ENCODE results near the gene MOB3B.
A peak's percentile ranks its signal among the peaks of the same experiment; 100 is the strongest.
"Not testable (repeated sequence)": the region's sequence is repeated elsewhere in the genome, so short reads cannot be mapped to it uniquely, and the experiment has no call there.

The MOB3B gene

GRCh38 chr9:27514551-27514950 lies 15.1 kb downstream of the MOB3B start:
- peak; percentile 74 for DNase-seq

- DNase-seq = no peak
Observed at GRCh38 chr9:27511771-27512170, 17.8 kb downstream of the MOB3B start.

GRCh38 chr9:27510780-27511179 lies 18.8 kb downstream of the MOB3B start:
- no peak for DNase-seq

GRCh38 chr9:27506981-27507380 lies 22.6 kb downstream of the MOB3B start:
- DNase-seq = no peak

- DNase-seq = no peak
Observed at GRCh38 chr9:27505744-27506161, 23.9 kb downstream of the MOB3B start.

DNA sequence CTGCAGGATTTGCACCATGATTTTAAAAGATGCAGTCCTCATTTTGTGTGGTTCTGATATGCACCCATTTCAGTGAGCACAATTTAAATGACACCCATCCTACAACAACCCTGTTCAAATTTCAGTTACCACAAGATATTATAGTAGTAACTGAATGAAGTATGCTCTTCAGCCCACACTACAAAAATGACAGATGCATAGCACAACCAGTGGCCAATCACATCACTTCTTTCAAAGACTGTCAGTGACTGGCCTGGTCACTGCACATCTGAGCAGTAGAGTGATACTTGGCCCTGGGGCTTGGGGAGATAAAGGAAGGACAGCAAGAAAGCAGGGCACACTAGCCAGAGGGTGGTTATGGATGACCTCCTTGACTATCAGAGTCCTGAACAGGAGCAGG lies 25.4 kb downstream of the MOB3B start:
- DNase-seq = no peak

GRCh38 chr9:27503623-27504022 lies 26.0 kb downstream of the MOB3B start:
- no peak for DNase-seq

- DNase-seq = not testable (repeated sequence)
Observed at GRCh38 chr9:27500902-27501301, 28.7 kb downstream of the MOB3B start.

- DNase-seq = no peak
Observed at GRCh38 chr9:27499451-27499850, 30.2 kb downstream of the MOB3B start.

DNA sequence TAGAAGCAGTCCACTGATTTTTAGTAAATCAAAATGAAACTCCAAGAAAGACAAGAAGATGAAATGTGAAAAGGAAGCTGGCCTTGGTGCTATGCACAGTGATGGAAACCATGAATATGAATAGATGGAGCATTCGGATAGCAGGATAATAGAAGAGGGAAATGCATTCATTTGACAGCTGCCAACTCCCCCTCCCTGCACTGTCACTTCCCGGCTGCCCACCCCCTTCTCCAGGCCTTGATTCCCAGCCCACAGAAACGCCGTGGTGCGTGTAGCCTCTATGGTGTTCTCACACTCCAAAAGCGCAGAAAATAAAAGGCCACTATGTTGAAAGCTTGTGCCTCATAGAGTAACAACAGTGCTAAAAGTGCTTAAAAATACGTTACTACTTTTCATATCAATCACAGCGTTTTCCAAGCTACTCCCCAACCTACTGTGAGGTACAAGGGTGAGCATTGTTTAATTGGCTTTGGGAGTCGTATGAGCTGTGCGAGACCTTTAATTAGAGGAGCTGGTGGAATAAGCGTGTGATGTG lies 31.7 kb downstream of the MOB3B start:
- DNase-seq = no peak

DNA sequence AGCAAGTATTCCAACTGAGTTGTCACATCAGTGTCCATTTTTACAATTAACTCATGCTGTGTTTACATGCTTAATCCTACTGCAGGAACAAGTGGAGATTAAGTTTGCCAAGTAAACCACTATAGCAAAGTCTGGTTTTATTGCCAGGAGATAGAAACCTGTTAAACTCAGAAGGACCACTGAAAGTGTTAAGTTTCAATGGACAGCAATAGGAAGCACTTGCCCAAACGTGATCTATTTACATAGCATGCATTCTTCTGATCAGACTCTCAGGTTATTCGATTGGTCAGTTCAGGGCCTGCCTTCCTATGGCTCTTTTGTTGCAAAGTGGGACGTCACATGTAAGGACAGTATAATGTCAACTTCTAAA lies 33.5 kb downstream of the MOB3B start:
- DNase-seq = no peak

DNA sequence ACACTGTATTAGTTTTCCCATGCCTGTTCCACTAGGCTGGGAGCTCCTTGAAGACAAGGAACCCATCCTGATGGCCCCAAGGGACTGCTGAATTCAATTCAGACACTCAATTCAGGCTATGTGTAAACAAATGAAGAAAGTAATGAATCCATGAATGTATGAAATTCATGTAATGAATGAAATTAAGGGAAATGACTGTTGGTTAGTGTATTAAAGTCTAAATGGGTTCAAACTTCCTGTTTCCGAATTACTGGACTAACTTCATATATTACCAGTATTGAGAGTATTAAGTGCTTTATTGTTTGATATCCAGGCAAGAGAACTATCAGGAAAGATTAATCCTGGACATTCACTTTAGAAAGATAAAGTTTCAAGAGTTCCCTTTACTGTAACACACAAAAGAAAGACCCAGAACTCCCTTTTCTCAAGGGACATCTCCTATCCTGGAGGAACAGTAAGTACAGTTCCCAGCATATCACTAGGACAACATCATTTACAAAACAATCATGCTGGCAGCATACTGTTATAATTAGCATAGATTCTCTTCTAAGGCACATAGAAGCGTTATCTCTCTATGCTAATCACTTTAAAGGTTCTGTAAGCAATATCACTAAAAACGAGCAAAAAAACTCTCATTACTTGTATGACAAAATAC lies 34.0 kb downstream of the MOB3B start:
- no peak for DNase-seq

- no peak for DNase-seq
Observed at GRCh38 chr9:27491154-27491553, 38.5 kb downstream of the MOB3B start.

- no peak for DNase-seq
Observed at GRCh38 chr9:27489087-27489876, 40.3 kb downstream of the MOB3B start.

- DNase-seq = no peak
Observed at GRCh38 chr9:27487927-27488326, 41.7 kb downstream of the MOB3B start.

GRCh38 chr9:27487128-27487640 lies 42.4 kb downstream of the MOB3B start:
- no peak for DNase-seq

GRCh38 chr9:27485158-27485557 lies 44.5 kb downstream of the MOB3B start:
- DNase-seq = no peak

GRCh38 chr9:27483576-27483975 lies 46.0 kb downstream of the MOB3B start:
- no peak for DNase-seq

GRCh38 chr9:27482709-27483108 lies 46.9 kb downstream of the MOB3B start:
- DNase-seq = no peak

GRCh38 chr9:27478322-27478721 lies 51.3 kb downstream of the MOB3B start:
- no peak for DNase-seq

DNA sequence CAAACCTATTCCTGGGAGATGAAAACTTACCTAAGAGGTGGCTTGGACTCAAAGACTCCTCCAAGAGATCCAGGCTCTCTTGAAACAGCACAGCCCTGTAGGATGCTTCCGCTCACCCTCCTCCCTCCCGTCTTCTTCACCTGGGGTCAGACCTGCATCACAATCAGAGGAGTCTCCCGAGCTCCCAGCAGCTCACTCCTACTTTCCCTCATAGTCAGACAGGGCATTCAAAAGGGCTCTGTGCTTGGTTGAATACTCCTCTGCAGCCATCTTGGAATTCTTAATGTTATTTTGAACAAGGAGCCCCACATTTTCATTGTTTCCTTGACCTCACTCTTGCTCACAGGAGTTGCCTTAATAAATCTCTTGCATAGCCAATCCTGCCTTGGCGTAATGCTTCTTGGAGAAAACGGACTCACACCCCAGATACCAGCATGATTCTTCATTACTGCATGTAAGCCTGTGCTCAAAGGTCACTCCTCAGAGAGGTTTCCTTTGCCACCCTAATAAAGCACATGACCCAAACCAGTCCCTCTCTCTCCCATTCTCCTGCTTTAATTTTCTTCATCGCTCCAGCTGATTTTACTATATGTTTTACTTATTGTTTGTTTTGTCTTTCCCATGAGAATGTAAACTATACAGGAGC lies 52.6 kb downstream of the MOB3B start:
- no peak for DNase-seq

DNA sequence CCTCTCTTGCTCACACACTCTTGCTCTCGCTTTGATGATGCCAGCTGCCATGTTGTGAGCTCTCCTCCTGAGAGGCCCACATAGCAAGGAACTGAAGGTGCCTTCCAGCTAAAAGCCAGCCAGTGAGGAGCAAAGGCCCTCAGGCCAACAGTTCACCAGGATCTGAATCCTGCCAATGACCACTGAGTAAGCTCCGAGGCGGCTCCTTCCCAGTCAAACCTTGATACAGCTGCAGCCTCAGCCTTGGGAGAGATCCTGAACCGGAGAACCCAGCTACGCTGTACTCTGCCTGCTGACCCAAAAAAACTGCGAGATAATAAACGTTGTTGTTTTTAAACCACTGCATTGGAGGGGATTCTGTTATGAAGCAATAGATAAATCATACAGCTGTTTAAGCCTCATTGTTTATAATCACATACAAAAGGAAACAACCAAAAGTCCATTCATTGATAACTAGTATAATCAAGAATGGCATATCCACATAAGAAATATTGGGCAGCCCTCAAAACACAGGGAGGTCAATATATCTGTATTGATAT lies 54.5 kb downstream of the MOB3B start:
- DNase-seq = no peak

DNA sequence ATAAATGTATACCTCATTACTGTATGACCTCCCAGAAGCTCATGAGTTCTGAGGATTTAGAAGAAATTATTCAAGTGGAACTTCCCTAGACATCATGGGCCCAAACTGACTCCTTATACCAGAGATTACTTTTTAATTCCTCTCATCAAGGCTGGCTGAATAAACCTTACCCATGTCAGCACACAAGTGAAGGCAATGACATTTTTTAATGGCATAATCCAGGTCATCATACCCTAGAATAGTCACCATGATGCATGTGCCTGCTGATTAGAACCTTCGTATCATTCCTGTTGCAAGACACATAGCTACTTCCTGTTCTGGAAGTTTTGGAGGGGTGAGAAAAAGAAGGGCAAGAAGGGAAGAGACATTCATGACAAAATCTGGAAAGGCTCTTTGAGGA lies 55.3 kb downstream of the MOB3B start:
- no peak for DNase-seq

Measured in femur (tissue), 1 donor.